ENCODE data around the gene SIMC1. TPM values are rescaled to one million over a fixed set of nuclear protein-coding genes. Genes with fewer than 3 reads are reported as not detected.

Gene SIMC1
- total RNA-seq, 1 donor from 2014 or later: 19.7 TPM

DNA sequence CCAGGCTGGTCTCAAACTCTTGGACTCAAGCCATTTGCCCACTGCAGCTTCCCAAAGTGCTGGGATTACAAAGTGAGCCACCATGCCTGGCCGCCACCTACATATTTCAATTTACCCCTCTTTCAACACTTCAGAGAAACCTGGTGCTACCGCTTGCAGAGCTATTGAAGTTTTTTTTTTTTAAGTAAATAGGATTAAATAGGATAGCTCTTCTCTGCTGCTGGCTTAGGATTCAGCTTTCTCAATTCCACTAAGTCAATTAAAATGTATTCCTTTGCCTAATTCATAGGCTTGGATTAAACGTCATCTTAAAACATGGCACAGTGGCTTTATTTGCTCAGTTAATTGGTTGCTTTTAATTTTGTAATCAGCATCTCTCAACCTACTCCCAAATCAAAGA lies 82.4 kb downstream of the SIMC1 start:
- H3K4me1 Mint-ChIP-seq (ENCODE audit: unreplicated experiment): no peaks in the 10 kb centered on the region
- H3K27ac Mint-ChIP-seq (ENCODE audit: unreplicated experiment): no peak overlapping the region
- TF ChIP-seq, protein P1, sequence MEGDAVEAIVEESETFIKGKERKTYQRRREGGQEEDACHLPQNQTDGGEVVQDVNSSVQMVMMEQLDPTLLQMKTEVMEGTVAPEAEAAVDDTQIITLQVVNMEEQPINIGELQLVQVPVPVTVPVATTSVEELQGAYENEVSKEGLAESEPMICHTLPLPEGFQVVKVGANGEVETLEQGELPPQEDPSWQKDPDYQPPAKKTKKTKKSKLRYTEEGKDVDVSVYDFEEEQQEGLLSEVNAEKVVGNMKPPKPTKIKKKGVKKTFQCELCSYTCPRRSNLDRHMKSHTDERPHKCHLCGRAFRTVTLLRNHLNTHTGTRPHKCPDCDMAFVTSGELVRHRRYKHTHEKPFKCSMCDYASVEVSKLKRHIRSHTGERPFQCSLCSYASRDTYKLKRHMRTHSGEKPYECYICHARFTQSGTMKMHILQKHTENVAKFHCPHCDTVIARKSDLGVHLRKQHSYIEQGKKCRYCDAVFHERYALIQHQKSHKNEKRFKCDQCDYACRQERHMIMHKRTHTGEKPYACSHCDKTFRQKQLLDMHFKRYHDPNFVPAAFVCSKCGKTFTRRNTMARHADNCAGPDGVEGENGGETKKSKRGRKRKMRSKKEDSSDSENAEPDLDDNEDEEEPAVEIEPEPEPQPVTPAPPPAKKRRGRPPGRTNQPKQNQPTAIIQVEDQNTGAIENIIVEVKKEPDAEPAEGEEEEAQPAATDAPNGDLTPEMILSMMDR (IDR thresholded peaks at IDR 0.05): no peak
- no peaks in the 10 kb centered on the region for H3K27me3 Mint-ChIP-seq (ENCODE audit: unreplicated experiment)
- no peak for DNase-seq (ENCODE audit: extremely low spot score, unreplicated experiment)
- H3K9me3 Mint-ChIP-seq (ENCODE audit: unreplicated experiment): no peaks in the 10 kb centered on the region
- H3K36me3 Mint-ChIP-seq (ENCODE audit: unreplicated experiment): peaks cover 27% of the 10 kb centered on the region
- H3K4me3 Mint-ChIP-seq (ENCODE audit: unreplicated experiment): no peak overlapping the region

DNA sequence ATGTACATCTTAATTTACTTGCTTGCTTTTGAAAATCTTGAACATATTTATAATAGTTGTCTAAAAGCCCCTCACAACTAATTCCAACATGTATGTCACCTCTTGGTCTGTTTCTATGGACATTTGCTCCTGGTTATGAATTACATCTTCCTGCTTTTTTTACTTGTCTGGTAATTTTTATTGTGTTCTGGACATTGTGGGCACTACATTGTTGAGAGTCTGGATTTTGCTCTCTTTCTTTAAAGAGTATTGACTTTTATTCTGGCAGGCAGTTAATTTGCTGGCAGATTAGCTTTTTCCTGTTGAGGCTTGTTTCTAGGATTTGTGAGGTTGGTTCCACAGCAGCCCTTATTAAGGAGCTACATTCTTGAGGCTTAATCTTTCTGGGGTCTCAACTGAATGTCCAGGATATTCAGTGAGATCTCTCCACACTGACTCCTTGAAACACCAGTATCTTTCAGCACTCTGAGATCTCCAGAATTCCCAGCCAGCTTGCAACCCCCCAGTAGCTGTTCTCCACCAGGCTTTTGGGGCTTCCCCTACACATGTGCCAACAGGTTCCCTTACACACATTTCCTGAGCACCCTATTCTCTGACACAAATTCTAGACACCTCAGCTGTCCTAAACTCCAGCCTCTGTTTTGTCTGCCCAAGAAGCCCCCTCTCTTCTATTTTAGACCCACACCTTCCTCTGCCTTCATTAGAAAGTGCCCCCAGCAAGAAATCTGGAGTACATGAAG lies 96.0 kb downstream of the SIMC1 start:
- H3K4me3 Mint-ChIP-seq (ENCODE audit: unreplicated experiment): no peak overlapping the region
- no peak overlapping the region for H3K27ac Mint-ChIP-seq (ENCODE audit: unreplicated experiment)
- H3K9me3 Mint-ChIP-seq (ENCODE audit: unreplicated experiment): peaks cover 7% of the 10 kb centered on the region
- peaks cover 28% of the 10 kb centered on the region for H3K36me3 Mint-ChIP-seq (ENCODE audit: unreplicated experiment)
- no peaks in the 10 kb centered on the region for H3K27me3 Mint-ChIP-seq (ENCODE audit: unreplicated experiment)
- TF ChIP-seq, protein P1 (IDR thresholded peaks at IDR 0.05): no peak
- no peaks in the 10 kb centered on the region for H3K4me1 Mint-ChIP-seq (ENCODE audit: unreplicated experiment)
- no peak for DNase-seq (ENCODE audit: extremely low spot score, unreplicated experiment)

DNA sequence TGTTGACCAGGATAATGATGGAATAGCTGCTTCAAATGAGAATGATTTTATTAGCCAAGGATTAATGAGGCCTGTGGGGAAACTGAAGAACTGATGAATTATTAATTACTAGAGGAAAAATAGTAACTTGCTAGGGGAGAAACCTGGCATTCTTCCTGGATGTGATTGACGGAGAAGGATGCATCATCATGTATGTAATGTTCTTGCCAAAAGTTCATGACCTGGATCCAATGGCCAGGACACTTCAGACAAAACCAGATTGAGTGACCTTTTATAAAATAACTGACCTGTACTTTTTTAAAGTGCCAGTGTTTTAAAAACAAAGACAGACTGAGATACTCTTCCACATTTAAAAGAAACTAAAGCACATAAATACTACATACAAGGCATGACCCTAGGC lies 99.7 kb downstream of the SIMC1 start:
- TF ChIP-seq, protein P1 (IDR thresholded peaks at IDR 0.05): no peak
- Mint-ChIP-seq H3K4me3 (ENCODE audit: unreplicated experiment) (no peak overlapping the region), H3K27ac (ENCODE audit: unreplicated experiment) (no peak overlapping the region), H3K4me1 (ENCODE audit: unreplicated experiment) (no peaks in the 10 kb centered on the region), H3K27me3 (ENCODE audit: unreplicated experiment) (no peaks in the 10 kb centered on the region), H3K36me3 (ENCODE audit: unreplicated experiment) (peaks cover 32% of the 10 kb centered on the region), H3K9me3 (ENCODE audit: unreplicated experiment) (peaks cover 7% of the 10 kb centered on the region)
- DNase-seq (ENCODE audit: extremely low spot score, unreplicated experiment): no peak

DNA sequence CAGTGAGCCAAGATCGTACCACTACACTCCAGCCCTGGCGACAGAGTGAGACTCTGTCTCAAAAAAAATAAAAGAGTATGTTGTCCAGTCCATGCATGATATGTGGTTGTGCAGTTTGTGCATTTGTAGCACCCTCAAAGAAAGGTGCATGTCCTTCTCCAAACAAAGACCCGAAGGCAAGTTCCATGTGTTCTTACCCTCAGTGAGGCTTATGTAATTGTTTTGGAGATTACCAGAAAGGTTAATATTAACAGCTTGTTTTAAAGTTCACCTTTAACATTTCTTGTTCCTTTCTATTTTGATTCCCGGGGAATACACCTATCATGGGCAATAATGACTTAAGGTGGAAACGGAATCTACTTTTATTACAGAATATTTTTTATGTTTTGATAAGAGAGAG lies 101.1 kb downstream of the SIMC1 start:
- Mint-ChIP-seq H3K4me3 (ENCODE audit: unreplicated experiment) (no peak overlapping the region), H3K36me3 (ENCODE audit: unreplicated experiment) (peaks cover 27% of the 10 kb centered on the region), H3K4me1 (ENCODE audit: unreplicated experiment) (no peaks in the 10 kb centered on the region), H3K27me3 (ENCODE audit: unreplicated experiment) (no peaks in the 10 kb centered on the region), H3K9me3 (ENCODE audit: unreplicated experiment) (no peaks in the 10 kb centered on the region), H3K27ac (ENCODE audit: unreplicated experiment) (no peak overlapping the region)
- no peak for DNase-seq (ENCODE audit: extremely low spot score, unreplicated experiment)
- TF ChIP-seq, protein P1 (IDR thresholded peaks at IDR 0.05): no peak

DNA sequence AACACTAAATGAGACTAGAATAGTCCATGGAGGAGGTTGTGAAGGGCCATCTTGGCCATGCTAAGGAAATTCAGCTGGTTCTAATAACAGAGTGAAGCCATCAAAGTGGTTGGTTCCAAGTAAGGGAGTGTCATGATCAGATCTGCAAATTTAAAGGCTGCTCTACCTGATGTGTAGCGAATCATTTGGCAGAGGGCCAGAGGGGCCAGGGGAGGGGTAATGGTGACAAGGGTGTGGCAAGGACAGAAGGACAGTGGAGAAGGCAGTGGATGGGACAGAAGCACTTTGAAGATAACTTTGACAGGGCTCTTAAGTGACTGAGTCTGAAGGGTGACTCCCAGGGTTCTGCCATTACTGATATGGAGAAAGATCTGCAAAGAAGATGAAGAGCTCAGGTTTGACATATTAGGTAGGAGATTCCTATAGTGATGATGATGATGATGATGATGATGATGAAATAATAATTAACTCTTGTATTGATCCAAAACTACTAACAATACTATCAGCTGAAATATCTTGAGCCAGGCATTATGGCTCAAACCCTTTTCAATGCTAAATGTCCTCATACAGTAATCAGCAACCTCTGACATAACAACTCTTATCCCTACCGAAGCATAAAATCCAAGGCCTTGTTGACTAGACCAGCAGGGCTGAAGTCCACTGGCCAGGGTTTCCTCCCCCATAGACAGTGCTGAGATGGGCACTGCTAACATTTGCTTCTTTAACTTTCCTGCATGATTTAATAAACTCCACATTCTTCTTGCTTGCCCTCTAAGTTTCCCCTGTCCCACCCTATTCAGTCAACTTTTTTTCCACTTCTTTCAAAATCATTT lies 103.3 kb downstream of the SIMC1 start:
- no peaks in the 10 kb centered on the region for H3K4me1 Mint-ChIP-seq (ENCODE audit: unreplicated experiment)
- peaks cover 44% of the 10 kb centered on the region for H3K36me3 Mint-ChIP-seq (ENCODE audit: unreplicated experiment)
- no peaks in the 10 kb centered on the region for H3K27me3 Mint-ChIP-seq (ENCODE audit: unreplicated experiment)
- no peak for DNase-seq (ENCODE audit: extremely low spot score, unreplicated experiment)
- no peaks in the 10 kb centered on the region for H3K9me3 Mint-ChIP-seq (ENCODE audit: unreplicated experiment)
- no peak overlapping the region for H3K27ac Mint-ChIP-seq (ENCODE audit: unreplicated experiment)
- no peak overlapping the region for H3K4me3 Mint-ChIP-seq (ENCODE audit: unreplicated experiment)
- TF ChIP-seq, protein P1 (IDR thresholded peaks at IDR 0.05): no peak

Measured in osteocyte (in vitro differentiated cells).